NCI-H345 (cell line): ENCODE data around the gene MTMR6.
"Not testable (repeated sequence)": the region's sequence is repeated elsewhere in the genome, so short reads cannot be mapped to it uniquely, and the experiment has no call there.

Experiments used
- DNase-seq: peaks from one replicate; lab custom pipeline; 2025; lab: John Stamatoyannopoulos, UW

MTMR6 gene

GRCh38 chr13:25286969-25287961 is at the start of gene MTMR6:
TSS of gene MTMR6 (minus strand) at chr13:25287488. CDS start at chr13:25287247, 241 bp downstream.
- peak; percentile 83 for DNase-seq

- no peak for DNase-seq
Measured at GRCh38 chr13:25335856-25336255, 48.6 kb upstream of the MTMR6 start.

- DNase-seq, result no peak
Measured at GRCh38 chr13:25330541-25330940, 43.3 kb upstream of the MTMR6 start.

GRCh38 chr13:25329706-25330105 is 42.4 kb upstream of the MTMR6 start:
- no peak for DNase-seq

GRCh38 chr13:25324100-25324499 is 36.8 kb upstream of the MTMR6 start:
- no peak for DNase-seq

- no peak for DNase-seq
Measured at GRCh38 chr13:25319771-25320170, 32.5 kb upstream of the MTMR6 start.

GRCh38 chr13:25318946-25319345 is 31.7 kb upstream of the MTMR6 start:
- not testable (repeated sequence) for DNase-seq

- DNase-seq, result no peak
Measured at GRCh38 chr13:25310891-25311290, 23.6 kb upstream of the MTMR6 start.

- no peak for DNase-seq
Measured at GRCh38 chr13:25306671-25307464, 19.6 kb upstream of the MTMR6 start.

- no peak for DNase-seq
Measured at GRCh38 chr13:25302121-25302520, 14.8 kb upstream of the MTMR6 start.

GRCh38 chr13:25301347-25302113 is 14.2 kb upstream of the MTMR6 start, which contains the start of gene NUP58:
TSS of gene NUP58 (plus strand) at chr13:25301625. CDS start at chr13:25301774, 149 bp downstream.
- DNase-seq, result peak; percentile 90

- DNase-seq, result no peak
Measured at GRCh38 chr13:25300861-25301346, 13.6 kb upstream of the MTMR6 start.

- DNase-seq, result no peak
Measured at GRCh38 chr13:25295701-25296100, 8.4 kb upstream of the MTMR6 start.

- DNase-seq, result no peak
Measured at GRCh38 chr13:25295228-25295627, 7.9 kb upstream of the MTMR6 start.

- DNase-seq, result no peak
Measured at GRCh38 chr13:25292301-25292700, 5.0 kb upstream of the MTMR6 start.

- DNase-seq, result no peak
Measured at GRCh38 chr13:25291691-25292090, 4.4 kb upstream of the MTMR6 start.

- no peak for DNase-seq
Measured at GRCh38 chr13:25288966-25289365, 1.7 kb upstream of the MTMR6 start.

GRCh38 chr13:25286308-25286968 is 850 bp downstream of the MTMR6 start:
- DNase-seq, result peak; percentile 17

GRCh38 chr13:25281935-25282332 is 5.4 kb downstream of the MTMR6 start:
- no peak for DNase-seq

GRCh38 chr13:25281193-25281934 is 5.9 kb downstream of the MTMR6 start:
- no peak for DNase-seq
